Tibial artery (tissue), 4 donors: ENCODE measurements around the gene CTDNEP1.
A peak's percentile ranks its signal among the peaks of the same experiment; 100 is the strongest.

ENCODE experiments used
- DNase-seq, 2 donors: peaks; one replicate each; pipeline ENCODE4 v3.0.0-alpha.2; 2019
- H3K27ac ChIP-seq, 2 donors: fragments of 200-600 bp; sonication (generic) in 1 of 2; 1 replicate in 1 of 2; 2 replicates in 1 of 2; pipeline ENCODE4 v1.5.1; 2018 to 2019; ENCODE audit warnings: mild to moderate bottlenecking in 1 of 2
- H3K27me3 ChIP-seq, 2 donors: fragments of 200-600 bp; sonication (generic) in 1 of 2; one replicate each; pipeline versions ENCODE4 v1.5.1 to v1.6.0; 2016 to 2019
- H3K36me3 ChIP-seq, 3 donors: fragments of 200-600 bp; sonication (generic) in 2 of 3; one replicate each; pipeline ENCODE4 v1.5.1; 2016 to 2019; ENCODE audit warnings: mild to moderate bottlenecking in 2 of 3
- H3K4me1 ChIP-seq, 4 donors: fragments of 200-600 bp; sonication (generic) in 2 of 4; 1 replicate in 3 of 4; 2 replicates in 1 of 4; pipeline ENCODE4 v1.5.1; 2016 to 2019
- H3K4me3 ChIP-seq, 2 donors: fragments of 200-600 bp; sonication (generic) in 1 of 2; 1 replicate in 1 of 2; 2 replicates in 1 of 2; pipeline ENCODE4 v1.5.1; 2018 to 2019; ENCODE audit warnings: mild to moderate bottlenecking in 2 of 2
- H3K9me3 ChIP-seq, 3 donors: fragments of 200-600 bp; sonication (generic) in 1 of 3; one replicate each; pipeline ENCODE4 v1.5.1; 2016 to 2019
- CTCF ChIP-seq, 2 experiments: fragments of 200-600 bp in 1 of 2; fragments of 450-650 bp in 1 of 2; IDR thresholded peaks; one replicate each; pipeline ENCODE4 v1.5.1; 2017 to 2019; ENCODE audit warnings: antibody characterized with exemption in 2 of 2, mild to moderate bottlenecking in 1 of 2, moderate library complexity in 1 of 2
- intact Hi-C: fragments of 100-400 bp; cut with DNase I; formaldehyde crosslinking; loops from one replicate; pipeline ENCODE4 v1.15.0; 2023; ENCODE audit warnings: low total_unique reads

The CTDNEP1 gene

GRCh38 chr17:7238420-7239090, 13.0 kb downstream of the CTDNEP1 start:
- Histone ChIP-seq H3K9me3 (no peaks in the 10 kb centered on the region), H3K4me1 (peaks cover 0 to 53% (median 36%) of the 10 kb centered on the region in 4 donors), H3K27me3 (no peaks in the 10 kb centered on the region), H3K36me3 (peaks cover 12 to 29% (median 24%) of the 10 kb centered on the region in 3 donors), H3K4me3 (peak overlapping the region; percentile 87 to 99), H3K27ac (peak overlapping the region; percentile 91 to 98)
- DNase-seq, result peak in 1 of 2 donors; percentile 42
- no peak for TF ChIP-seq CTCF (IDR thresholded peaks at IDR 0.05)
- intact Hi-C loops, result no loop called here

GRCh38 chr17:7237761-7238419, 13.6 kb downstream of the CTDNEP1 start:
- Histone ChIP-seq H3K4me1 (peaks cover 0 to 53% (median 40%) of the 10 kb centered on the region in 4 donors), H3K9me3 (no peaks in the 10 kb centered on the region), H3K36me3 (peaks cover 12 to 29% (median 24%) of the 10 kb centered on the region in 3 donors), H3K27me3 (no peaks in the 10 kb centered on the region), H3K27ac (peak overlapping the region; percentile 91 to 98), H3K4me3 (peak overlapping the region; percentile 87 to 99)
- no peak for TF ChIP-seq CTCF (IDR thresholded peaks at IDR 0.05)
- peak; percentile 77 to 90 for DNase-seq
- intact Hi-C loops, result no loop called here

- TF ChIP-seq CTCF (IDR thresholded peaks at IDR 0.05), result no peak
- DNase-seq, result no peak
- H3K27me3 ChIP-seq, result no peaks in the 10 kb centered on the region
- intact Hi-C loops, result no loop called here
- H3K27ac ChIP-seq, result peak overlapping the region; percentile 91 to 98
- peaks cover 12 to 29% (median 24%) of the 10 kb centered on the region in 3 donors for H3K36me3 ChIP-seq
- peaks cover 0 to 59% (median 46%) of the 10 kb centered on the region in 4 donors for H3K4me1 ChIP-seq
- peak overlapping the region; percentile 87 to 99 for H3K4me3 ChIP-seq
- no peaks in the 10 kb centered on the region for H3K9me3 ChIP-seq
Observed at GRCh38 chr17:7237266-7237760, 14.2 kb downstream of the CTDNEP1 start.

GRCh38 chr17:7236808-7237207, 14.7 kb downstream of the CTDNEP1 start:
- Histone ChIP-seq H3K27ac (peak overlapping the region; percentile 91 to 98), H3K9me3 (no peaks in the 10 kb centered on the region), H3K4me3 (no peak overlapping the region), H3K36me3 (peaks cover 12 to 29% (median 24%) of the 10 kb centered on the region in 3 donors), H3K4me1 (peaks cover 0 to 64% (median 51%) of the 10 kb centered on the region in 4 donors), H3K27me3 (no peaks in the 10 kb centered on the region)
- no peak for TF ChIP-seq CTCF (IDR thresholded peaks at IDR 0.05)
- intact Hi-C loops, result no loop called here
- DNase-seq, result no peak

- intact Hi-C loops, result no loop called here
- peak overlapping the region in 1 of 2 donors; percentile 12 for H3K27ac ChIP-seq
- H3K36me3 ChIP-seq, result peaks cover 10 to 27% (median 21%) of the 10 kb centered on the region in 3 donors
- no peak for TF ChIP-seq CTCF (IDR thresholded peaks at IDR 0.05)
- no peak overlapping the region for H3K4me3 ChIP-seq
- H3K27me3 ChIP-seq, result no peaks in the 10 kb centered on the region
- no peak for DNase-seq
- H3K4me1 ChIP-seq, result peaks cover 0 to 66% (median 46%) of the 10 kb centered on the region in 4 donors
- no peaks in the 10 kb centered on the region for H3K9me3 ChIP-seq
Observed at GRCh38 chr17:7235693-7236665, 15.6 kb downstream of the CTDNEP1 start.
